ENCODE results near the gene AHRR. TPM values are rescaled to one million over a fixed set of nuclear protein-coding genes. Genes with fewer than 3 reads are reported as not detected.
A peak's percentile ranks its signal among the peaks of the same experiment; 100 is the strongest.

AHRR gene
- total RNA-seq, 6 experiments from 2014 or later = 0.06 to 0.81 (median 0.43) TPM

GRCh38 chr5:314676-315487 lies 6.6 kb upstream of the AHRR start:
- Histone ChIP-seq H3K27me3 (no peaks in the 10 kb centered on the region), H3K36me3 (peaks cover 0 to 18% (median 10%) of the 10 kb centered on the region in 4 donors), H3K4me3 (no peak overlapping the region), H3K27ac (no peak overlapping the region), H3K9me3 (no peaks in the 10 kb centered on the region), H3K4me1 (peaks cover 0 to 9% (median 0%) of the 10 kb centered on the region in 4 donors)
- 87% methylated on average over 9 of the region's 18 CpGs for WGBS (ENCODE audit: insufficient coverage, low coverage, low lambda C conversion rate, missing lambda C conversion rate)
- TF ChIP-seq POLR2A (IDR thresholded peaks at IDR 0.05) (no peak), CTCF (IDR thresholded peaks at IDR 0.05) (no peak)
- no peak for DNase-seq
- intact Hi-C loops (cut with DNase I) = no loop called here
- no peak for ATAC-seq

- Histone ChIP-seq H3K4me3 (no peak overlapping the region), H3K9me3 (no peaks in the 10 kb centered on the region), H3K27me3 (peaks cover 0 to 7% of the 10 kb centered on the region in 2 donors), H3K4me1 (peaks cover 0 to 5% (median 0%) of the 10 kb centered on the region in 4 donors), H3K27ac (no peak overlapping the region), H3K36me3 (peaks cover 0 to 18% (median 8%) of the 10 kb centered on the region in 4 donors)
- intact Hi-C loops (cut with DNase I) = no loop called here
- TF ChIP-seq CTCF (IDR thresholded peaks at IDR 0.05) (no peak), POLR2A (IDR thresholded peaks at IDR 0.05) (no peak)
- WGBS (ENCODE audit: insufficient coverage, low coverage, low lambda C conversion rate, missing lambda C conversion rate) = 80% methylated on average over 11 of the region's 14 CpGs
- DNase-seq (no peak), ATAC-seq (no peak)
These were observed 5.9 kb upstream of the AHRR start for GRCh38 chr5:315488-316209.

- Histone ChIP-seq H3K36me3 (peaks cover 0 to 18% (median 8%) of the 10 kb centered on the region in 4 donors), H3K4me1 (peaks cover 0 to 12% (median 0%) of the 10 kb centered on the region in 4 donors), H3K27me3 (peaks cover 4 to 15% of the 10 kb centered on the region in 2 donors), H3K27ac (no peak overlapping the region), H3K9me3 (no peaks in the 10 kb centered on the region), H3K4me3 (no peak overlapping the region)
- no peak for ATAC-seq
- intact Hi-C loops (cut with DNase I) = no loop called here
- WGBS (ENCODE audit: insufficient coverage, low coverage, low lambda C conversion rate, missing lambda C conversion rate) = 89% methylated on average over 3 of the region's 19 CpGs
- DNase-seq = no peak
- no peak for TF ChIP-seq POLR2A (IDR thresholded peaks at IDR 0.05)
- no peak for TF ChIP-seq CTCF (IDR thresholded peaks at IDR 0.05)
These were observed 5.1 kb upstream of the AHRR start for GRCh38 chr5:316210-317085.

GRCh38 chr5:317086-317811 lies 4.3 kb upstream of the AHRR start:
- H3K27me3 ChIP-seq = peaks cover 4 to 15% of the 10 kb centered on the region in 2 donors
- peak in 1 of 3 donors; percentile 52 for DNase-seq
- intact Hi-C loops (cut with DNase I) = no loop called here
- H3K27ac ChIP-seq = no peak overlapping the region
- H3K36me3 ChIP-seq = peaks cover 0 to 15% (median 8%) of the 10 kb centered on the region in 4 donors
- H3K4me3 ChIP-seq = no peak overlapping the region
- 72% methylated on average over 2 of the region's 26 CpGs for WGBS (ENCODE audit: insufficient coverage, low coverage, low lambda C conversion rate, missing lambda C conversion rate)
- TF ChIP-seq POLR2A (IDR thresholded peaks at IDR 0.05) (no peak), CTCF (IDR thresholded peaks at IDR 0.05) (peak in 3 of 4 donors; percentile 24 to 52 (median 34))
- H3K4me1 ChIP-seq = peaks cover 0 to 20% (median 0%) of the 10 kb centered on the region in 4 donors
- H3K9me3 ChIP-seq = no peaks in the 10 kb centered on the region
- peak; percentile 33 to 59 (median 50) for ATAC-seq
